CD4-positive, alpha-beta T cell treated with Interleukin-12 subunit alpha and Interleukin-12 subunit beta, for 1 hour (primary cell): ENCODE data around the gene GNB2.
"Not testable (repeated sequence)": the region's sequence is repeated elsewhere in the genome, so short reads cannot be mapped to it uniquely, and the experiment has no call there.

Experiments
- DNase-seq: peaks from one replicate; pipeline ENCODE4 v3.0.0-alpha.2; 2020

Gene GNB2

DNA sequence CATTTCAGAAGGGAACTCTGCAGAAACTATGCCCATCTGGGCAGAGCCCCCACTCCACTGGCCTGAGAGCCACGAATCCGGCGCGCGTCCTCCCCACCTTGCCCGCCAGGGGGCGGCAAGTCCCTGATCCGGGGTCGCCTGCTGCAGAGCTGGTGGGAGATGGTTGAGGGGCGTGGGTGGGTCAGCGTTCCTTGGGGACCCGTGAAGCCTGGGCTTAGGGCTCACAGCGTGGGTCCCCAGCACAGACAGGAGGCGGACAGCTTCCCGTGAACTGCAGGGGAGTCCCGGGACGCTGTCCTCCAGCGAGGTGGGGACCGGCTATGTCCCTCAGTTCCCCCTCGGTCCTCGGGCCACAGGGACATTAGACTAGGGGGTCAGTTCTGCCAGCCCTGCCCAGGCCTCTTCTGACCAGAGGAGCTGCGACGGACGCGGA is 31.8 kb downstream of the GNB2 start:
- DNase-seq, result peak; percentile 75

DNA sequence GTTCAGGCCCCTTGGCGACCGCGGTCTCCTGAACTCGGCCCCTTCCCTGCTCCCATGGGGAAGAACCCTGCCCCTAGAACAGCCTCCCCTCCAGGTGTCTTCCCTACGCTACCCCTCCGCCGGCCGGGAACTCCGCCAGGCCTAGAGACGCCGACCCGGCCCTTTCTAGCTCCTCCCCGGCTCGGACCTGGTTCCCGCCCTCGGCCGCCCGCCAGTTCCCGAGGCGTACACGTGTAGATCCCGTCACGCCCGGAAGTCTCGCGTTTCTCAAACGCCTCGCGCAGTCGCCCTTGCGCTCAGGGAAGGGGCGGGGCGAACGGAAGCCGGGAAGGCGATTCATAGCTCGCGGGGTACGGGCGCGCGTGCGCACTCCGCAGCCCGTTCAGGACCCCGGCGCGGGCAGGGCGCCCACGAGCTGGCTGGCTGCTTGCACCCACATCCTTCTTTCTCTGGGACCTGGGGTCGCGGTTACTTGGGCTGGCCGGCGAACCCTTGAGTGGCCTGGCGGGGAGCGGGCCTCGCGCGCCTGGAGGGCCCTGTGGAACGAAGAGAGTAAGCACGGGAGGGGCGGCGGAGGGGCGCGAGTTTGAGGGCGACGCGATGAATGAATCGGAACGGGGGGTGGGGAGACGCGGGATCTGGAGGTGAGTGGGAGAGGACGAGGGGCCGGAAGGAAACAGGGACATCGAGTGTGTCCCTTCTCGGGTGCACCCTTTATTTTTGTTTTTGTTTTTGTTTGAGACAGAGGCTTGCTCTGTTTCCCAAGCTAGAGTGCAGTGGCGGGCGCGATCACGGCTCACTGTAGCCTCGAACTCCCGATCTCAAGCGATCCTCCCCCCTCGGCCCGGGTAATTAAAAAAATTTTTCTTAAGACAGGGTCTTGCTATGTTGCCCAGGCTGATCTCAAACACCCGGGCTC is 32.5 kb downstream of the GNB2 start, which contains the start of gene POP7:
Gene POP7, plus strand, starts transcription at position 369 of the 919 bp plus-strand sequence. CDS start 710 bp downstream, outside the sequence.
- peak; percentile 98 for DNase-seq

DNA sequence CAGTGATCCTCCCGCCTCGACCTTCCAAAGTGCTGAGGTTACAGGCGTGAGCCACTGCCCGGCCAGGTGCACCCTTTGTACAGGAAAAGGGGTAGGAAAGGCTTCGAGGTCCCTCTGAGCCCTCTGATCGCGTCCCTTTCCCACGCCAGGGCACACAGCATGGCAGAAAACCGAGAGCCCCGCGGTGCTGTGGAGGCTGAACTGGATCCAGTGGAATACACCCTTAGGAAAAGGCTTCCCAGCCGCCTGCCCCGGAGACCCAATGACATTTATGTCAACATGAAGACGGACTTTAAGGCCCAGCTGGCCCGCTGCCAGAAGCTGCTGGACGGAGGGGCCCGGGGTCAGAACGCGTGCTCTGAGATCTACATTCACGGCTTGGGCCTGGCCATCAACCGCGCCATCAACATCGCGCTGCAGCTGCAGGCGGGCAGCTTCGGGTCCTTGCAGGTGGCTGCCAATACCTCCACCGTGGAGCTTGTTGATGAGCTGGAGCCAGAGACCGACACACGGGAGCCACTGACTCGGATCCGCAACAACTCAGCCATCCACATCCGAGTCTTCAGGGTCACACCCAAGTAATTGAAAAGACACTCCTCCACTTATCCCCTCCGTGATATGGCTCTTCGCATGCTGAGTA is 33.3 kb downstream of the GNB2 start:
- DNase-seq, result no peak

DNA sequence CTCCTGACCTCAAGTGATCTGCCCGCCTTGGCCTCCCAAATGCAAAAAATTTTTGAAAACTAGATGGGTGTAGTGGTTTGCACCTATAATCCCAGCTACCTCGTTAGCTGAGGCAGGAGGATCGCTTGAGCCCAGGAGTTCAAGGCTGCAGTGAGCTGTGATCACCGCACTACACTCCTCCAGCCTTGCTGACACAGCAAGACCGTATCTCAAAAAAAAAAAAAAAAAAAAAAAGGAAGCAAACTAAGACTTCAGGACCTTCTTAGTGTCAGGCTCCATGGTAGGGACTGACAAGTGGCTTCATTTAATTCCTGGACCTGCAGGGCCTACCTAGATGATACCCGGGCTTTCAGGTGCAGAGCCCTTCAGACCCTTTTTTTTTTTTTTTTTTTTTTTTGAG is 34.9 kb downstream of the GNB2 start:
- no peak for DNase-seq

- no peak for DNase-seq
Measured at GRCh38 chr7:100710452-100710851, 36.9 kb downstream of the GNB2 start.

DNA sequence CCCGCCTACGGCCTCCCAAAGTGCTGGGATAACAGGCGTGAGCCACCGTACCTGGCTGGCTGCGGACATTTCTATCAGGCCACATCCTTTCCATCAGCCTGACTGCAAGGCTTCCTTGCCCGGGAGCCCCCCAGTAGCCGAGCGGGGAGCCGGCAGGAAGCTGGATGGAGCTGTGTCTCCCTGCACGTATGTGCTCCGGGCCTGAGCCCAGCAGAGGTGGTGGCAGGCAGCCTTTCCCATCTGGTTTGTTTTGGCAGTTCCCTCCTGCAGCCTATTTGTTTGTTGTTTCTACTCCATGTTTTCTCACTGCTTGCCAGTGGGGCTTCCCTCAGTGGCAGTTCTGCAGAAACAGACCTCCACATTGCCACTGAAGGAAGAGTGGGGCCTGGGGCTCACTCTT is 37.8 kb downstream of the GNB2 start:
- DNase-seq, result no peak

DNA sequence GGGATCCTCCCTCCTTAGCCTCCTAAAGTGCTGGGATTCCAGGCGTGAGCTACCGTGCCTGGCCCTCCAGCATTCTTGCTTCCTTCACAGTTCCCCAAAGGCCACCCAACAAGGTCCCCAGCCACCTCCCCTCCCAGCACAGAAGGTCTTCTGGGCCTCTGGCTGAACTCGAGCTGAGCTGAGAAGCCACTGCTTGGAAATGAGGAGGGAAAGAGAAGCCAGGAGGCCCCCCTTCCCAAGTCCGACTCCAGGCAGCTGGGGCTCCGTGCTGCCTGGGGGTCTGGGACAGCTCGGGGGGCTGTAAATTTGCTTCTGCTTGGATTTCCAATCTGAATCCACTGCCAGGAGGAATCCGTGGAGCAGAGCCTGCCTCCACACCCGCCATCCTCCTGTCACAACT is 41.2 kb downstream of the GNB2 start:
- DNase-seq, result no peak

DNA sequence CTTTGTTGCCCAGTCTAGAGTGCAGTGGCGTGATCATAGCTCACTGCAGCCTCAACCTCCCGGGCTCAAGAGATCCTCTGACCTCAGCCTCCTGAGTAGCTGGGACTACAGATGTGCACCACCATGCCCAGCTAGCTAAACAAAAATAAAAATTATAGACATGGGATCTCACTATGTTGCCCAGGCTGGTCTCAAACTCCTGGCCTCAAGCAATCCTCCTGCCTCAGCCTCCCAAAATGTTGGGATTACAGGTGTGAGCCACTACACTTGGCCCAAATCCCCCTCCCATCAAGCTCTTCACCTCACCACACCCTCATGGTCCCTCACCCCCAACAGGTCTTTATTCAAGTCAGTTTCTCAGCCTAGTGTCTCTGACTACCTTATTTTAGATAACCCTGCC is 43.5 kb downstream of the GNB2 start:
- not testable (repeated sequence) for DNase-seq

DNA sequence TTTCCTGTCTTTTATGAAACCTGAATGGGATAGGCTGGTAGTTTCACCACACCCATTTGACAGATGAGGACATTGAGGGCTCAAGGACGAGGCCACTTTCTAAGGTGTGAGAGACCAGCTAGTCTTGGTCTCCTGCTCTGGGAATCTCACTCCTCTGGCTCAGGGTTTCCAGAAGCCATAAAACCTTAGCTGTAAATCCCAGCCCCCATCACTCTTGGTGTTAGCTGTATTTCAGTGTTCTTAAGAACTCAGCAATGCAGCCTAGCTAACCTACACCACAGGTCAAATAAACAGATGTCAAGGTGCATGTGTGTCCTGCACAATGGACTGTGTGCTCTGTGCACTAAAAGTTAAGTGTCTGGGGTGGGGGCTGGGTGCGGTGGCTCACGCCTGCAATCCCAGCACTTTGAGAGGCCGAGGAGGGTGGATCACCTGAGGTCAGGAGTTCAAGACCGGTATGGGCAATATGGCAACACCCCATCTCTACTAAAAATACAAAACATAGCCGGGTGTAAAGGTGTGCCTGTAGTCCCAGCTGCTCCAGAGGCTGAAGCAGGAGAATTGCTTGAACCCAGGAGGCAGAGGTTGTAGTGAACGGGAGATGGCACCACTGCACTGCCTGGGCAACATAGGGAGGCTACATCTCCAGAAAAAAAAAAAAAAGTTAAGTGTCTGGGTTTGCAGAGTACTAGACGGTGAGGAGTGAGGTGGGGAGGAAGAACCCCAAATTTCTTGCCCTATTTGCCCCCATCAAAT is 46.2 kb downstream of the GNB2 start:
- no peak for DNase-seq

DNA sequence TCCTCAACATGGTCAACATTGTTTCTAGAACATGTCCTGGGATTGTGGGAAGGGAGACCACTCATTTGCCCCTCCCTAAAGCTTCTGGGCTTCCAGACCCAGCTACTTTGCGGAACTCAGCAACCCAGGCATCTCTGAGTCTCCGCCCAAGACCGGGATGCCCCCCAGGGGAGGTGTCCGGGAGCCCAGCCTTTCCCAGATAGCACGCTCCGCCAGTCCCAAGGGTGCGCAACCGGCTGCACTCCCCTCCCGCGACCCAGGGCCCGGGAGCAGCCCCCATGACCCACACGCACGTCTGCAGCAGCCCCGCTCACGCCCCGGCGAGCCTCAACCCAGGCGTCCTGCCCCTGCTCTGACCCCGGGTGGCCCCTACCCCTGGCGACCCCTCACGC is 46.7 kb downstream of the GNB2 start, which contains the start of gene EPO:
Gene EPO, plus strand, starts transcription at position 190 of the 392 bp plus-strand sequence. CDS start 513 bp downstream, outside the sequence.
- DNase-seq, result no peak

GRCh38 chr7:100720671-100721504 is 47.3 kb downstream of the GNB2 start:
- no peak for DNase-seq

GRCh38 chr7:100721505-100721812 is 47.9 kb downstream of the GNB2 start:
- no peak for DNase-seq

- DNase-seq, result no peak
Measured at GRCh38 chr7:100722480-100723212, 49.1 kb downstream of the GNB2 start.

DNA sequence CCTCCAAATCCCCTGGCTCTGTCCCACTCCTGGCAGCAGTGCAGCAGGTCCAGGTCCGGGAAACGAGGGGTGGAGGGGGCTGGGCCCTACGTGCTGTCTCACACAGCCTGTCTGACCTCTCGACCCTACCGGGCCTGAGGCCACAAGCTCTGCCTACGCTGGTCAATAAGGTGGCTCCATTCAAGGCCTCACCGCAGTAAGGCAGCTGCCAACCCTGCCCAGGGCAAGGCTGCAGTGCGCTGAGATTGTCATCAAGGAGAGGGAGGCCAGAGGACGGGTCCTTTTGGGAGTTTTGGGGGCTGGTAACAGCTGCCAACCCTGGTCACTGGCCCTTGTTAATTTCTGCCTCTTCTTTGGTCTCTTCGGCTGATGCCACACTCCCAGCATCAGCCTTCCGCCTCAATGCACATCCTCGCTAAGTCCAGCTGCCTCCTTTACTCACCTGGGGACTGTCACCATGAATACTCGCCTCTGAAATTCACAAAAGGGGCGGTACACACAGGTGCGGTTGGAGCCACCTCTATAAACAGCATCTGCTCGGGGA is 50.3 kb downstream of the GNB2 start:
- DNase-seq, result no peak

- DNase-seq, result not testable (repeated sequence)
Measured at GRCh38 chr7:100724364-100724763, 50.8 kb downstream of the GNB2 start.

DNA sequence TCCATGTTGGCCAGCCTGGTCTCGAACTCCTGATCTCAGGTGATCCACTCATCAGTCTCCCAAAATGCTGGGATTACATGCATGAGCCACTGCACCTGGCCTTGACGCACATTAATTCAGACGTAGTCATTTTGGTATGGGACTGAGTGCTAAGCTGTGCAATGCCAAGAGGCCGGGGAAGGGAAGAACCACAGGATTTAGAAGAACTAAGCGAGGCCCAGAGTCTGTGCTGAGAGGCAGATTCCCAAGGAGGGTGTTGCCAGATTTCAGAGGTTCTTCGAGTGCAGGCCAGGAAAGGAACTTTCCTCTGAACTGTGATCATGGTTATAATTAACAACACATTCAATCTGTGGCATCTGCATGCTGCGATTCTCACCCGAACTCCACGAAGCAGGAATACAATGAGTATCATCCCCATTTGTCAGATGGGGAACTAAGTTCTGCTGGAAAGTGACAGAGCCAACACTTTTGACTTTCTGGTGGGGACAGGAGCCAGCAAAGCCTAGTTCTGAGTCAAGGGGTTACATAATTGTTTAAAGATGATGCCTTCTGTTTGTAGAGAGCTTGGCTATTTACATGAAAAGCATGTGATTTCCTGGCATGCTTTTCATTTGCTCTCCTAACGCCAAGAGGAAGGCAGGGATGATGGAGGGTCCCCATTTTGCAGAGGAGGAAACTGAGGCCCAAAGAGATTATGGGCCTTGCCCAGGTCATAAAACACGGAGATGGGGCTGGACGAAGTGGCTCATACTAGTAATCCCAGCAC is 53.6 kb downstream of the GNB2 start:
- DNase-seq, result no peak

GRCh38 chr7:100728196-100728595 is 54.7 kb downstream of the GNB2 start:
- no peak for DNase-seq
